ENCODE measurements around the gene SOX15. TPM values are rescaled to one million over a fixed set of nuclear protein-coding genes. Genes with fewer than 3 reads are reported as not detected.

Gene SOX15
- total and polyA plus RNA-seq, 4 donors = 0.68 to 1.1 (median 0.86) TPM; not detected in 1

- peak overlapping the region; percentile 100 for H3K4me3 ChIP-seq
- peak overlapping the region; percentile 91 to 100 for H3K27ac ChIP-seq (ENCODE audit: low read depth in 1 of 2, low read length in 1 of 2)
- TF ChIP-seq CTCF (IDR thresholded peaks at IDR 0.05; ENCODE audit: control extremely low read depth, extremely low read depth) = no peak
- H3K36me3 ChIP-seq (ENCODE audit: control insufficient read depth in 4 of 4, insufficient read depth in 4 of 4, low read length in 4 of 4) = peaks cover 31 to 59% (median 50%) of the 10 kb centered on the region in 4 donors
- ATAC-seq (ENCODE audit: insufficient read depth, low FRiP score) (peak; percentile 91), DNase-seq (peak; percentile 99 to 100 (median 100))
- no peaks in the 10 kb centered on the region for H3K27me3 ChIP-seq (ENCODE audit: control insufficient read depth in 3 of 3, insufficient read depth in 3 of 3, low read length in 2 of 3)
- 1% methylated on average over 73 of the region's 73 CpGs for WGBS, 2 donors
- H3K9me3 ChIP-seq (ENCODE audit: control insufficient read depth in 4 of 4, insufficient read depth in 3 of 4, low read length in 3 of 4) = peaks cover 0 to 2% (median 0%) of the 10 kb centered on the region in 4 donors
- H3K4me1 ChIP-seq (ENCODE audit: control insufficient read depth in 5 of 5, insufficient read depth in 5 of 5, low read length in 5 of 5) = peaks cover 4 to 25% (median 8%) of the 10 kb centered on the region in 5 donors
- peak overlapping the region; percentile 67 to 95 for H3K9ac ChIP-seq (ENCODE audit: insufficient read depth in 1 of 2, low read length in 2 of 2)
Measured at GRCh38 chr17:7572588-7573323, 17.1 kb downstream of the SOX15 start.

- Histone ChIP-seq H3K9me3 (ENCODE audit: control insufficient read depth in 4 of 4, insufficient read depth in 3 of 4, low read length in 3 of 4) (peaks cover 0 to 2% (median 0%) of the 10 kb centered on the region in 4 donors), H3K4me3 (peak overlapping the region; percentile 37), H3K9ac (ENCODE audit: insufficient read depth in 1 of 2, low read length in 2 of 2) (peak overlapping the region; percentile 48 to 74), H3K4me1 (ENCODE audit: control insufficient read depth in 5 of 5, insufficient read depth in 5 of 5, low read length in 5 of 5) (peaks cover 4 to 25% (median 8%) of the 10 kb centered on the region in 5 donors), H3K36me3 (ENCODE audit: control insufficient read depth in 4 of 4, insufficient read depth in 4 of 4, low read length in 4 of 4) (peaks cover 30 to 58% (median 47%) of the 10 kb centered on the region in 4 donors), H3K27ac (ENCODE audit: low read depth in 1 of 2, low read length in 1 of 2) (peak overlapping the region; percentile 95 to 97), H3K27me3 (ENCODE audit: control insufficient read depth in 3 of 3, insufficient read depth in 3 of 3, low read length in 2 of 3) (no peaks in the 10 kb centered on the region)
- TF ChIP-seq CTCF (IDR thresholded peaks at IDR 0.05; ENCODE audit: control extremely low read depth, extremely low read depth) = no peak
- WGBS, 2 donors = 1 to 2% methylated on average over 11 of the region's 11 CpGs
- DNase-seq = no peak
- ATAC-seq (ENCODE audit: insufficient read depth, low FRiP score) = no peak
Measured at GRCh38 chr17:7572338-7572587, 17.6 kb downstream of the SOX15 start.

- H3K9me3 ChIP-seq (ENCODE audit: control insufficient read depth in 4 of 4, insufficient read depth in 3 of 4, low read length in 3 of 4) = peaks cover 0 to 2% (median 0%) of the 10 kb centered on the region in 4 donors
- H3K27ac ChIP-seq (ENCODE audit: low read depth in 1 of 2, low read length in 1 of 2) = no peak overlapping the region
- H3K4me3 ChIP-seq = no peak overlapping the region
- TF ChIP-seq CTCF (IDR thresholded peaks at IDR 0.05; ENCODE audit: control extremely low read depth, extremely low read depth) = no peak
- no peaks in the 10 kb centered on the region for H3K27me3 ChIP-seq (ENCODE audit: control insufficient read depth in 3 of 3, insufficient read depth in 3 of 3, low read length in 2 of 3)
- no peak overlapping the region for H3K9ac ChIP-seq (ENCODE audit: insufficient read depth in 1 of 2, low read length in 2 of 2)
- H3K4me1 ChIP-seq (ENCODE audit: control insufficient read depth in 5 of 5, insufficient read depth in 5 of 5, low read length in 5 of 5) = peaks cover 4 to 19% (median 8%) of the 10 kb centered on the region in 5 donors
- no peak for DNase-seq
- ATAC-seq (ENCODE audit: insufficient read depth, low FRiP score) = no peak
- 96 to 98% methylated on average over 10 of the region's 10 CpGs for WGBS, 2 donors
- peaks cover 24 to 49% (median 36%) of the 10 kb centered on the region in 4 donors for H3K36me3 ChIP-seq (ENCODE audit: control insufficient read depth in 4 of 4, insufficient read depth in 4 of 4, low read length in 4 of 4)
Measured at GRCh38 chr17:7570351-7570750, 19.5 kb downstream of the SOX15 start.

Data from lung (tissue), 12 donors.